Measurements from ENCODE around the gene LSMEM2. TPM values are rescaled to one million over a fixed set of nuclear protein-coding genes. Genes with fewer than 3 reads are reported as not detected.

Gene LSMEM2
- total and polyA plus RNA-seq, 9 of the 15 experiments (the other 6 are each of a cell fraction or from before 2014, with no cell fraction given) = not detected

DNA sequence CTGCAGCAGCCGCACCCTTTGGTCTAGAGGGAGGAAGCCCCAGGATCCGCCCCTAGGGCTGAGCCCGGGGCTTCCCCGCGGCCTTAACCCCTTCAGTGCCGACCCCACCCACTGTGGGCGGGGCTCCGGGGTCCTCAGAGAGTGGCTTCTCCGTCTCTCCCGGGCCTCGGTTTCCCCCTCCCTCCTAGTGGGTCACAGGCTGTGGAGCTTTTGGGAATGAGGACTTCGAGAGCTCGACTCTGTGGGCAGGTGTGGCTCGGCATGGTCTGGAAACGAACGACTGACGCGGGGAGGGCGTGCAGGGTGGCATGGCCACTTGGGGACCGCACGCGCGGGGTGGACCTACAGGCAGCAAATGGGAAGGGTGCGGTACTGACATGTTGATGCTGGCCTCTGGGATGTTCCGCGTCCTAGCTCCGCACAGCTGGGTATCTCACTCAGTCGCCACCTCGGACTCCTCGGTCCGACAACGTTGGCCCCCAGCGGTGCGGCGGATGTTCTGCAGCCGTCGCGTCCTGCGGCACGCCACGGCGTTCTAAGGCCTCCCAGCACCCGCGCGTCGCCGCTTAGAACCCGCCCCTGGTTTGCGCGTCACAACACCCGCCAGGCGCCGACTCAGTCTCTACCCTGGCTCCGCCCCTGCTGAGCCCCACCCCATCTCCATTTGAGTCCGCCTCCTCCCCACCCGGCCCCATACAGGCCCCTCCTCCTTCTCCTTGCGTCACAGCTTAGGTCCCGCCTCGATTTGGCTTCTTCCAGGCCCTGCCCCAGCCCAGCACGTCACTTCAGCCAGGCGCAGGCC is 20.1 kb downstream of the LSMEM2 start, which contains the start of the genes HYAL3 and NAA80 (continued):
- TF ChIP-seq PHB (CRISPR knock-in tag; IDR thresholded peaks at IDR 0.05) (no peak), TAF1 (IDR thresholded peaks at IDR 0.05; ENCODE audit: control insufficient read depth, extremely low read depth, insufficient read depth, low read length, severe bottlenecking) (peak; percentile 38), ZNF699 (CRISPR knock-in tag; IDR thresholded peaks at IDR 0.05; ENCODE audit: insufficient replicate concordance) (no peak), BRD4 (IDR thresholded peaks at IDR 0.05) (no peak), KAT2B (IDR thresholded peaks at IDR 0.05; ENCODE audit: low read depth, low read length) (no peak), CREBBP (IDR thresholded peaks at IDR 0.05; ENCODE audit: low read depth, low read length) (no peak), NFYB (IDR thresholded peaks at IDR 0.05; ENCODE audit: extremely low read depth, insufficient read length) (no peak), FOXK2 (conservative IDR thresholded peaks at IDR 0.05 in 1 of 2, IDR thresholded peaks at IDR 0.05 in 1 of 2; ENCODE audit: low read depth in 2 of 2) (0 out of 4 replicates have a peak, but pooled peaks of 1 of the 2 experiments have one; percentile 11), SMAD1 (IDR thresholded peaks at IDR 0.05; ENCODE audit: low read depth, low read length, partially characterized antibody) (no peak), FOS (IDR thresholded peaks at IDR 0.05; ENCODE audit: extremely low read depth, insufficient read length) (no peak)
- TF ChIP-seq, protein P1, sequence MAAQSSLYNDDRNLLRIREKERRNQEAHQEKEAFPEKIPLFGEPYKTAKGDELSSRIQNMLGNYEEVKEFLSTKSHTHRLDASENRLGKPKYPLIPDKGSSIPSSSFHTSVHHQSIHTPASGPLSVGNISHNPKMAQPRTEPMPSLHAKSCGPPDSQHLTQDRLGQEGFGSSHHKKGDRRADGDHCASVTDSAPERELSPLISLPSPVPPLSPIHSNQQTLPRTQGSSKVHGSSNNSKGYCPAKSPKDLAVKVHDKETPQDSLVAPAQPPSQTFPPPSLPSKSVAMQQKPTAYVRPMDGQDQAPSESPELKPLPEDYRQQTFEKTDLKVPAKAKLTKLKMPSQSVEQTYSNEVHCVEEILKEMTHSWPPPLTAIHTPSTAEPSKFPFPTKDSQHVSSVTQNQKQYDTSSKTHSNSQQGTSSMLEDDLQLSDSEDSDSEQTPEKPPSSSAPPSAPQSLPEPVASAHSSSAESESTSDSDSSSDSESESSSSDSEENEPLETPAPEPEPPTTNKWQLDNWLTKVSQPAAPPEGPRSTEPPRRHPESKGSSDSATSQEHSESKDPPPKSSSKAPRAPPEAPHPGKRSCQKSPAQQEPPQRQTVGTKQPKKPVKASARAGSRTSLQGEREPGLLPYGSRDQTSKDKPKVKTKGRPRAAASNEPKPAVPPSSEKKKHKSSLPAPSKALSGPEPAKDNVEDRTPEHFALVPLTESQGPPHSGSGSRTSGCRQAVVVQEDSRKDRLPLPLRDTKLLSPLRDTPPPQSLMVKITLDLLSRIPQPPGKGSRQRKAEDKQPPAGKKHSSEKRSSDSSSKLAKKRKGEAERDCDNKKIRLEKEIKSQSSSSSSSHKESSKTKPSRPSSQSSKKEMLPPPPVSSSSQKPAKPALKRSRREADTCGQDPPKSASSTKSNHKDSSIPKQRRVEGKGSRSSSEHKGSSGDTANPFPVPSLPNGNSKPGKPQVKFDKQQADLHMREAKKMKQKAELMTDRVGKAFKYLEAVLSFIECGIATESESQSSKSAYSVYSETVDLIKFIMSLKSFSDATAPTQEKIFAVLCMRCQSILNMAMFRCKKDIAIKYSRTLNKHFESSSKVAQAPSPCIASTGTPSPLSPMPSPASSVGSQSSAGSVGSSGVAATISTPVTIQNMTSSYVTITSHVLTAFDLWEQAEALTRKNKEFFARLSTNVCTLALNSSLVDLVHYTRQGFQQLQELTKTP (IDR thresholded peaks at IDR 0.05; ENCODE audit: low read depth in 1 of 2, partially characterized antibody in 2 of 2) = peak in 1 of 2 experiments; percentile 52
- TF ChIP-seq, protein P2, sequence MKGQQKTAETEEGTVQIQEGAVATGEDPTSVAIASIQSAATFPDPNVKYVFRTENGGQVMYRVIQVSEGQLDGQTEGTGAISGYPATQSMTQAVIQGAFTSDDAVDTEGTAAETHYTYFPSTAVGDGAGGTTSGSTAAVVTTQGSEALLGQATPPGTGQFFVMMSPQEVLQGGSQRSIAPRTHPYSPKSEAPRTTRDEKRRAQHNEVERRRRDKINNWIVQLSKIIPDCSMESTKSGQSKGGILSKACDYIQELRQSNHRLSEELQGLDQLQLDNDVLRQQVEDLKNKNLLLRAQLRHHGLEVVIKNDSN (CRISPR knock-in tag; IDR thresholded peaks at IDR 0.05) = no peak
- TF ChIP-seq, protein P3, sequence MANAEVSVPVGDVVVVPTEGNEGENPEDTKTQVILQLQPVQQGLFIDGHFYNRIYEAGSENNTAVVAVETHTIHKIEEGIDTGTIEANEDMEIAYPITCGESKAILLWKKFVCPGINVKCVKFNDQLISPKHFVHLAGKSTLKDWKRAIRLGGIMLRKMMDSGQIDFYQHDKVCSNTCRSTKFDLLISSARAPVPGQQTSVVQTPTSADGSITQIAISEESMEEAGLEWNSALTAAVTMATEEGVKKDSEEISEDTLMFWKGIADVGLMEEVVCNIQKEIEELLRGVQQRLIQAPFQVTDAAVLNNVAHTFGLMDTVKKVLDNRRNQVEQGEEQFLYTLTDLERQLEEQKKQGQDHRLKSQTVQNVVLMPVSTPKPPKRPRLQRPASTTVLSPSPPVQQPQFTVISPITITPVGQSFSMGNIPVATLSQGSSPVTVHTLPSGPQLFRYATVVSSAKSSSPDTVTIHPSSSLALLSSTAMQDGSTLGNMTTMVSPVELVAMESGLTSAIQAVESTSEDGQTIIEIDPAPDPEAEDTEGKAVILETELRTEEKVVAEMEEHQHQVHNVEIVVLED (CRISPR knock-in tag; IDR thresholded peaks at IDR 0.05) = peak; percentile 86
- TF ChIP-seq, protein P4, sequence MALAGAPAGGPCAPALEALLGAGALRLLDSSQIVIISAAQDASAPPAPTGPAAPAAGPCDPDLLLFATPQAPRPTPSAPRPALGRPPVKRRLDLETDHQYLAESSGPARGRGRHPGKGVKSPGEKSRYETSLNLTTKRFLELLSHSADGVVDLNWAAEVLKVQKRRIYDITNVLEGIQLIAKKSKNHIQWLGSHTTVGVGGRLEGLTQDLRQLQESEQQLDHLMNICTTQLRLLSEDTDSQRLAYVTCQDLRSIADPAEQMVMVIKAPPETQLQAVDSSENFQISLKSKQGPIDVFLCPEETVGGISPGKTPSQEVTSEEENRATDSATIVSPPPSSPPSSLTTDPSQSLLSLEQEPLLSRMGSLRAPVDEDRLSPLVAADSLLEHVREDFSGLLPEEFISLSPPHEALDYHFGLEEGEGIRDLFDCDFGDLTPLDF (CRISPR knock-in tag; IDR thresholded peaks at IDR 0.05) = no peak
- TF ChIP-seq, protein P5, sequence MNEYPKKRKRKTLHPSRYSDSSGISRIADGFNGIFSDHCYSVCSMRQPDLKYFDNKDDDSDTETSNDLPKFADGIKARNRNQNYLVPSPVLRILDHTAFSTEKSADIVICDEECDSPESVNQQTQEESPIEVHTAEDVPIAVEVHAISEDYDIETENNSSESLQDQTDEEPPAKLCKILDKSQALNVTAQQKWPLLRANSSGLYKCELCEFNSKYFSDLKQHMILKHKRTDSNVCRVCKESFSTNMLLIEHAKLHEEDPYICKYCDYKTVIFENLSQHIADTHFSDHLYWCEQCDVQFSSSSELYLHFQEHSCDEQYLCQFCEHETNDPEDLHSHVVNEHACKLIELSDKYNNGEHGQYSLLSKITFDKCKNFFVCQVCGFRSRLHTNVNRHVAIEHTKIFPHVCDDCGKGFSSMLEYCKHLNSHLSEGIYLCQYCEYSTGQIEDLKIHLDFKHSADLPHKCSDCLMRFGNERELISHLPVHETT (CRISPR knock-in tag; conservative IDR thresholded peaks at IDR 0.05 in 1 of 2, IDR thresholded peaks at IDR 0.05 in 1 of 2) = no peak; a peak in 1 of 4 replicates
